Neural progenitor cell (in vitro differentiated cells): Measurements from ENCODE around the gene RITA1.

Experiments used
- EZH2 ChIP-seq: fragments of 200-600 bp; sonication (generic); IDR thresholded peaks from 2 replicates; pipeline ENCODE4 v1.6.1; 2017; ENCODE audit warnings: antibody characterized with exemption, mild to moderate bottlenecking, moderate library complexity
- EZH2phosphoT487 ChIP-seq: fragments of 200-600 bp; sonication (generic); IDR thresholded peaks from 2 replicates; pipeline ENCODE4 v1.6.1; 2017; ENCODE audit warnings: antibody characterized with exemption
- TF ChIP-seq, protein P1 (sequence below): fragments of 200-600 bp; sonication (generic); IDR thresholded peaks from 2 replicates; pipeline ENCODE4 v1.5.1; 2017; ENCODE audit warnings: antibody characterized with exemption, mild to moderate bottlenecking

DNA sequence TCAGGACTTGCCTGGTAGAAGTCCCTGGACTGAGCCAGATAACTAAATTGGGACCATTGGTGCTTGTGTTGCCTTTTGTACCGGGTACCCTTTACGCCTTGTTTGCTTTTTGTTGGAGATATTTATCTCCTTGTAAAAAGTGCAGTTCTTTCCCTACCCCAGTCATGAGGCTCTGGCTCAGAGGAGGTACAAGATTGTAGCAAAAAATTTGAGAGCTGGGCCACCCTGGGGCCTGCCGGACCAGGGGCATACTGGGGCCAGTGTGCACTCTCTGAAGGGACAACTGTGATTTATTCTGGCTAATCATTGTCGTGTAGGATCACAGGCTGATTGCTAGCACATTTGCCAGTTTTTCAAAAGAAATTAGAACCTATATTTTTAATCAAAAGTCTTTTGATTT is 49.0 kb downstream of the RITA1 start:
- TF ChIP-seq, protein P1, sequence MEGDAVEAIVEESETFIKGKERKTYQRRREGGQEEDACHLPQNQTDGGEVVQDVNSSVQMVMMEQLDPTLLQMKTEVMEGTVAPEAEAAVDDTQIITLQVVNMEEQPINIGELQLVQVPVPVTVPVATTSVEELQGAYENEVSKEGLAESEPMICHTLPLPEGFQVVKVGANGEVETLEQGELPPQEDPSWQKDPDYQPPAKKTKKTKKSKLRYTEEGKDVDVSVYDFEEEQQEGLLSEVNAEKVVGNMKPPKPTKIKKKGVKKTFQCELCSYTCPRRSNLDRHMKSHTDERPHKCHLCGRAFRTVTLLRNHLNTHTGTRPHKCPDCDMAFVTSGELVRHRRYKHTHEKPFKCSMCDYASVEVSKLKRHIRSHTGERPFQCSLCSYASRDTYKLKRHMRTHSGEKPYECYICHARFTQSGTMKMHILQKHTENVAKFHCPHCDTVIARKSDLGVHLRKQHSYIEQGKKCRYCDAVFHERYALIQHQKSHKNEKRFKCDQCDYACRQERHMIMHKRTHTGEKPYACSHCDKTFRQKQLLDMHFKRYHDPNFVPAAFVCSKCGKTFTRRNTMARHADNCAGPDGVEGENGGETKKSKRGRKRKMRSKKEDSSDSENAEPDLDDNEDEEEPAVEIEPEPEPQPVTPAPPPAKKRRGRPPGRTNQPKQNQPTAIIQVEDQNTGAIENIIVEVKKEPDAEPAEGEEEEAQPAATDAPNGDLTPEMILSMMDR = no peak
- TF ChIP-seq EZH2 = no peak
- no peak for TF ChIP-seq EZH2phosphoT487
